HepG2 (cell line): Measurements from ENCODE around the gene USP7. TPM values are rescaled to one million over a fixed set of nuclear protein-coding genes. Genes with fewer than 3 reads are reported as not detected.
A peak's percentile ranks its signal among the peaks of the same experiment; 100 is the strongest.

ENCODE experiments used
- GRHL1 ChIP-seq: sonication (generic); formaldehyde crosslinking; conservative IDR thresholded peaks from 2 replicates; pipeline ENCODE4 v1.8.0; 2022; ENCODE audit warnings: missing genetic modification reagents
- ZNF142 ChIP-seq: sonication (generic); formaldehyde crosslinking; IDR thresholded peaks from 2 replicates; pipeline ENCODE4 v1.4.0; 2020; ENCODE audit warnings: missing genetic modification reagents
- ZNF253 ChIP-seq: sonication (generic); formaldehyde crosslinking; IDR thresholded peaks from 2 replicates; pipeline ENCODE4 v1.8.0; 2022; ENCODE audit warnings: mild to moderate bottlenecking, missing genetic modification reagents, borderline replicate concordance
- ZNF318 ChIP-seq: sonication (generic); formaldehyde crosslinking; IDR thresholded peaks from 2 replicates; pipeline ENCODE4 v1.4.0; 2020; ENCODE audit warnings: mild to moderate bottlenecking, missing genetic modification reagents
- ZNF414 ChIP-seq: sonication (generic); formaldehyde crosslinking; IDR thresholded peaks from 2 replicates; pipeline ENCODE4 v1.5.0; 2020; ENCODE audit warnings: missing genetic modification reagents
- ZNF75D ChIP-seq: sonication (generic); formaldehyde crosslinking; IDR thresholded peaks from 2 replicates; pipeline ENCODE4 v1.8.1; 2023; ENCODE audit warnings: missing genetic modification reagents, mild to moderate bottlenecking, borderline replicate concordance
- ZXDC ChIP-seq: sonication (generic); formaldehyde crosslinking; IDR thresholded peaks from 2 replicates; pipeline ENCODE4 v1.5.0; 2020; ENCODE audit warnings: mild to moderate bottlenecking, missing genetic modification reagents
- polyA plus RNA-seq, 8 experiments: library from polyadenylated mRNA; depleted of rRNA in 3 of 8; stranded (reverse) in 7 of 8; unstranded in 1 of 8; fragments of >200 nt; fragmentation: Illumina TruSeq in 4 of 8; extraction: Trizol in 4 of 8; gene quantifications; 2 replicates each; pipeline versions ENCODE4 v1.2.1 to v1.2.3, GENCODE V29; 2011 to 2016; ENCODE audit warnings: low read depth in 4 of 8, missing spikeins in 1 of 8, mixed read lengths in 1 of 8; ENCODE audit not compliant: insufficient read depth in 1 of 8
- total RNA-seq, 5 experiments: library from RNA; depleted of rRNA; stranded (reverse); fragments of >200 nt; fragmentation: Illumina TruSeq; extraction: Trizol; gene quantifications; 2 replicates each; pipeline ENCODE4 v1.2.3, GENCODE V29; 2016; ENCODE audit warnings: low read depth in 1 of 5

The USP7 gene
- total and polyA plus RNA-seq, 2 of the 13 experiments (the other 11 are each of a cell fraction or from before 2014, with no cell fraction given): 52.5 to 173 TPM

GRCh38 chr16:8962393-8963009 is 1.2 kb downstream of the USP7 start (continued):
- TF ChIP-seq ZNF142 (CRISPR knock-in tag) (no peak), ZXDC (no peak; the same call in 1 of the 2 replicates), ZNF253 (no peak), GRHL1 (CRISPR knock-in tag) (no peak), ZNF414 (CRISPR knock-in tag) (0 out of 2 replicates have a peak, but pooled peaks have one; percentile 46), ZNF318 (CRISPR knock-in tag) (no peak), ZNF75D (CRISPR knock-in tag) (no peak)
